Smooth muscle cell (in vitro differentiated cells): ENCODE measurements around the gene HNRNPC. TPM values are rescaled to one million over a fixed set of nuclear protein-coding genes. Genes with fewer than 3 reads are reported as not detected.

Experiments
- DNase-seq: peaks from one replicate; lab custom pipeline; 2025; ENCODE audit not compliant: unreplicated experiment; lab: John Stamatoyannopoulos, UW
- H2AFZ ChIP-seq: fragments of 200-600 bp; sonication (generic); 2 replicates; pipeline ENCODE4 v1.6.0; 2016; ENCODE audit warnings: antibody characterized with exemption, low read depth, mild to moderate bottlenecking
- H3F3A ChIP-seq: fragments of 200-600 bp; sonication (generic); 2 replicates; pipeline ENCODE4 v1.6.0; 2017; ENCODE audit warnings: antibody characterized with exemption, low read depth
- H3K27ac ChIP-seq: fragments of 200-600 bp; sonication (generic); 2 replicates; pipeline ENCODE4 v1.5.1; 2016; ENCODE audit warnings: low read depth, mild to moderate bottlenecking
- H3K27me3 ChIP-seq: fragments of 200-600 bp; sonication (generic); 2 replicates; pipeline ENCODE4 v1.6.1; 2016; ENCODE audit warnings: low read depth, mild to moderate bottlenecking
- H3K36me3 ChIP-seq: fragments of 200-600 bp; sonication (generic); 2 replicates; pipeline ENCODE4 v1.5.1; 2016; ENCODE audit warnings: low read depth
- H3K4me1 ChIP-seq: fragments of 200-600 bp; sonication (generic); 2 replicates; pipeline ENCODE4 v1.5.1; 2016; ENCODE audit warnings: low read depth
- H3K4me2 ChIP-seq: fragments of 200-600 bp; sonication (generic); 2 replicates; pipeline ENCODE4 v1.6.0; 2016; ENCODE audit warnings: mild to moderate bottlenecking
- H3K4me3 ChIP-seq: fragments of 200-600 bp; sonication (generic); 2 replicates; pipeline ENCODE4 v1.5.1; 2016; ENCODE audit warnings: mild to moderate bottlenecking
- H3K79me2 ChIP-seq: fragments of 200-600 bp; sonication (generic); 2 replicates; pipeline ENCODE4 v1.6.0; 2016; ENCODE audit warnings: low read depth, mild to moderate bottlenecking
- H3K9ac ChIP-seq: fragments of 200-600 bp; sonication (generic); 2 replicates; pipeline ENCODE4 v1.6.0; 2016; ENCODE audit warnings: low read depth
- H3K9me3 ChIP-seq: fragments of 200-600 bp; sonication (generic); replicated peaks from 2 replicates; pipeline ENCODE4 v1.5.1; 2016; ENCODE audit warnings: low read depth
- H4K20me1 ChIP-seq: fragments of 200-600 bp; sonication (generic); 2 replicates; pipeline ENCODE4 v1.6.0; 2016; ENCODE audit warnings: low read depth
- CTCF ChIP-seq: fragments of 200-600 bp; sonication (generic); IDR thresholded peaks from 2 replicates; pipeline ENCODE4 v1.5.1; 2017; ENCODE audit warnings: borderline replicate concordance, mild to moderate bottlenecking, antibody characterized with exemption; ENCODE audit not compliant: insufficient read depth, poor library complexity, severe bottlenecking
- WGBS: methylation state at CpG from one replicate; pipeline ENCODE4 v1.1.7; 2016; ENCODE audit warnings: low lambda C conversion rate; 5-methylcytosine and 5-hydroxymethylcytosine counted together
- polyA plus RNA-seq: library from polyadenylated mRNA; unstranded; fragments of >200 nt; fragmentation: Nextera tagmentation; extraction: Ambion mirVana; gene quantifications from 2 replicates; pipeline ENCODE4 v1.2.1, GENCODE V29; 2016
- total RNA-seq: library from RNA; depleted of rRNA; stranded (reverse); fragments of >200 nt; gene quantifications from 2 replicates; pipeline ENCODE4 v1.2.3, GENCODE V29; 2014

The HNRNPC gene
- total and polyA plus RNA-seq, 2 experiments from 2014 or later, result 408 to 514 TPM

DNA sequence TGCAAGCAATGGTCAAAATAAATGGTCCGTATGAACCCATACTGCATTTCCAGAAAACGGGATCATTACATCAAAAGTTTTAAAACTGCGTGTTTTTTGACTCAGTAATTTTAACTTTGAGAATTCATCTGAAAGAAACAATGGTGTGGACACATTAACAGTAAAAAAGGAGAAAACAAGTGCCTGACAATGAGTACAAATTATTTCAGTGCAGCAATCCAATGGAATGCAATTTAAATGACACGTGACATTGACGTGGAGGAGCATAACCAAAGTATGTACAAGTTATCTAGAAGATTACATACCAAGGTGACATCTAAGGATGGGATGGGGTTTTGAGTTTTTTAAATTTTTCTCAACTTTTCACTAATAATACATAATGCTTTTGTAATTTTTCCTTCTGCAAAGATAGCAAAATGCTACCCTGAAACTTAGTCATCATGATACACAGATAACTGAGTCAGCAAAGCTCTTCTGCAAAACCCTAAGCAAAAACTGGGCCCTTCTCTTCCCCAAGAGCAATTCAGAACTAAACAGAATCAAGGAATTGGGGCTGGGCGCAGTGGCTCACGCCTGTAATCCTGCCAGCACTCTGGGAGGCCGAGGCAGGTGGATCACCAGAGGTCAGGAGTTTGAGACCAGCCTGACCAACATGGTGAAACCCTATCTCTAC lies 20.4 kb downstream of the HNRNPC start:
- no peak for DNase-seq
- WGBS, result 97% methylated on average over 8 of the region's 8 CpGs
- no peak overlapping the region for H3K9ac ChIP-seq

DNA sequence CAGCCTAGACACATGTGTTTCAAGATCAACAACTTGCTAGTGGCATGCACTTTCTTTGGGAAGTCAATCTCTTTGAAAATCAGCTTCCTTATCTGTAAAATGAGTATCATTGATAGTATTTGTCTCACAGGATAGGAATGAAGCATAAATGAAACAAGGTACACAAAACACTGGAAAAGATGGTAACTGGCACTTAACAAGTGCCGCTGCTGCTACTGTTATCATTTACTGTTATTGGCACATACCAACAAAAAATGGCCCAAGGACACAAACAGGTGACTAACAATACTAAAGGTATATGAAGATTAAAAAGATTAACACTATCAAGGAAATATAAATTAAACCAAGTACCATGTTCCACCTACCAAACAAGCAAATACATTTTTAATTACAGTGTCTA lies 20.9 kb downstream of the HNRNPC start:
- Histone ChIP-seq H3F3A (peaks cover 54% of the 10 kb centered on the region), H3K27ac (no peak overlapping the region), H3K27me3 (no peaks in the 10 kb centered on the region), H3K4me3 (no peak overlapping the region), H3K4me2 (no peak overlapping the region), H3K36me3 (peaks cover 11% of the 10 kb centered on the region), H3K9me3 (no peaks in the 10 kb centered on the region), H3K9ac (no peak overlapping the region), H3K4me1 (no peaks in the 10 kb centered on the region), H4K20me1 (peaks cover 100% of the 10 kb centered on the region), H3K79me2 (peaks cover 100% of the 10 kb centered on the region), H2AFZ (no peak overlapping the region)
- WGBS, result 97% methylated on average over 1 of the region's 1 CpG
- no peak for DNase-seq
- no peak for TF ChIP-seq CTCF

More for the DNA sequence above, 20.4 kb downstream of the HNRNPC start:
- Histone ChIP-seq H3F3A (peaks cover 49% of the 10 kb centered on the region), H4K20me1 (peaks cover 100% of the 10 kb centered on the region), H3K4me2 (no peak overlapping the region), H3K36me3 (peaks cover 9% of the 10 kb centered on the region), H3K27ac (no peak overlapping the region), H3K4me1 (peaks cover 3% of the 10 kb centered on the region), H3K4me3 (no peak overlapping the region), H3K79me2 (peaks cover 100% of the 10 kb centered on the region), H2AFZ (no peak overlapping the region), H3K9me3 (no peaks in the 10 kb centered on the region), H3K27me3 (no peaks in the 10 kb centered on the region)
- no peak for TF ChIP-seq CTCF

DNA sequence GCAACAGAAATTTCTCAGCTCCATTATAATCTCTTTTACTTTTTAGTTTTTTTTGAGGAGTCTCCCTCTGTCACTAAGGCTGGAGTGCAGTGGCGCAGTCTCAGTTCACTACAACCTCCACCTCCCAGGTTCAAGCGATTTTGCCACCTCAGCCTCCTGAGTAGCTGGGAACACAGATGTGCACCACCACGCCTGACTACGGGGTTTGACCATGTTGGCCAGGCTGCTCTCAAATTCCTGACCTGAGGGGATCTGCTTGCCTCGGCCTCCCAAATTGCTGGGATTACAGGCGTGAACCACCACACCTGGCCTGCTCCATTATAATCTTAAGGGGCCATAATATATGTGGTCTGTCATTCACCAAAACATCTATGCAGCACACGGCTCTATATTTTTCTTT lies 23.4 kb downstream of the HNRNPC start:
- DNase-seq, result no peak
- peak overlapping the region; percentile 16 for H3K27ac ChIP-seq
- H3K4me1 ChIP-seq, result no peaks in the 10 kb centered on the region
- TF ChIP-seq CTCF, result no peak
- no peak overlapping the region for H3K4me3 ChIP-seq
- peaks cover 100% of the 10 kb centered on the region for H4K20me1 ChIP-seq
- H3K4me2 ChIP-seq, result no peak overlapping the region
- peaks cover 62% of the 10 kb centered on the region for H3F3A ChIP-seq
- no peak overlapping the region for H3K9ac ChIP-seq
- H3K79me2 ChIP-seq, result peaks cover 100% of the 10 kb centered on the region
- H3K27me3 ChIP-seq, result no peaks in the 10 kb centered on the region
- H3K36me3 ChIP-seq, result peaks cover 12% of the 10 kb centered on the region
- no peak overlapping the region for H2AFZ ChIP-seq
- 97% methylated on average over 7 of the region's 7 CpGs for WGBS
- no peaks in the 10 kb centered on the region for H3K9me3 ChIP-seq

DNA sequence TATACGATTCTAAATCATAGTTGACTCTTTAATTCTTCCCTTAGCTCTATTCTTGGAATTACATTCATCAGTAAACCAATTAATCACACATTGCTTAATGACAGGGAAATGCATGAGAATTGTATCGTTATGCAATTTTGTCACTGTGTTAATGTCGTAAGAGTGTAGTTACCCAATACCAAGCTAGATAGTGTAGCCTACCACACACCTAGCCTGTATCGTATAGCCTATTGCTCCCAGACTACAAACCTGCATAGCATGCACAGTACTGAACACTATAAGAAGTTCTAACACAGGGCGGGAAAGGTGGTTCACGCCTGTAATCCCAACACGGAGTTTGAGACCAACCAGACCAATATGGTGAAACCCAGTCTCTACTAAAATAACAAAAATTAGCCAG lies 24.7 kb downstream of the HNRNPC start:
- TF ChIP-seq CTCF, result no peak
- DNase-seq, result no peak
- no peak overlapping the region for H3K9ac ChIP-seq
- H3K27ac ChIP-seq, result no peak overlapping the region
- 97% methylated on average over 7 of the region's 7 CpGs for WGBS
- H4K20me1 ChIP-seq, result peaks cover 100% of the 10 kb centered on the region
- H3K4me3 ChIP-seq, result no peak overlapping the region
- no peak overlapping the region for H3K4me2 ChIP-seq
- peaks cover 57% of the 10 kb centered on the region for H3F3A ChIP-seq
- no peaks in the 10 kb centered on the region for H3K4me1 ChIP-seq
- H3K9me3 ChIP-seq, result no peaks in the 10 kb centered on the region
- H3K27me3 ChIP-seq, result no peaks in the 10 kb centered on the region
- H3K36me3 ChIP-seq, result peaks cover 3% of the 10 kb centered on the region
- H2AFZ ChIP-seq, result no peak overlapping the region
- H3K79me2 ChIP-seq, result peaks cover 100% of the 10 kb centered on the region
